ENCODE data around the gene WDR4.
"Not testable (repeated sequence)": the region's sequence is repeated elsewhere in the genome, so short reads cannot be mapped to it uniquely, and the experiment has no call there.

The WDR4 gene

GRCh38 chr21:42878993-42879787 is at the start of gene WDR4:
Gene WDR4, minus strand, starts transcription at chr21:42879539. Its CDS starts 44 bp downstream, at chr21:42879495.
- TF ChIP-seq CTCF (IDR thresholded peaks at IDR 0.05; ENCODE audit: low read depth, low read length, missing control alignments) = no peak
- peak within 1 kb of the TSS; percentile 79 for H3K4me3 ChIP-seq (ENCODE audit: low read depth, low read length)
- peak; percentile 93 for DNase-seq (ENCODE audit: low read depth)

- DNase-seq (ENCODE audit: low read depth); H3K4me3 ChIP-seq (ENCODE audit: low read depth, low read length): not testable (repeated sequence)
Measured at GRCh38 chr21:42927474-42928200, 48.3 kb upstream of the WDR4 start.

GRCh38 chr21:42925114-42925926 is 46.0 kb upstream of the WDR4 start, which contains the start of gene ERVH48-1:
Gene ERVH48-1, minus strand, starts transcription at chr21:42925630. Its CDS starts 6,624 bp downstream, at chr21:42919006.
- TF ChIP-seq CTCF (IDR thresholded peaks at IDR 0.05; ENCODE audit: low read depth, low read length, missing control alignments) = no peak
- no peak for DNase-seq (ENCODE audit: low read depth)
- H3K4me3 ChIP-seq (ENCODE audit: low read depth, low read length) = no peak within 1 kb of the TSS

GRCh38 chr21:42924433-42924751 is 45.1 kb upstream of the WDR4 start:
- DNase-seq (ENCODE audit: low read depth) = no peak
- no peak for TF ChIP-seq CTCF (IDR thresholded peaks at IDR 0.05; ENCODE audit: low read depth, low read length, missing control alignments)
- H3K4me3 ChIP-seq (ENCODE audit: low read depth, low read length) = no peak overlapping the region

- peak; percentile 82 for TF ChIP-seq CTCF (IDR thresholded peaks at IDR 0.05; ENCODE audit: low read depth, low read length, missing control alignments)
- no peak overlapping the region for H3K4me3 ChIP-seq (ENCODE audit: low read depth, low read length)
- peak; percentile 84 for DNase-seq (ENCODE audit: low read depth)
Measured at GRCh38 chr21:42923553-42924432, 44.5 kb upstream of the WDR4 start.

GRCh38 chr21:42922918-42923317 is 43.6 kb upstream of the WDR4 start:
- no peak for DNase-seq (ENCODE audit: low read depth)
- TF ChIP-seq CTCF (IDR thresholded peaks at IDR 0.05; ENCODE audit: low read depth, low read length, missing control alignments) = no peak
- H3K4me3 ChIP-seq (ENCODE audit: low read depth, low read length) = no peak overlapping the region

Data from GM12864 (cell line).